Measurements from ENCODE around the gene NUTM1. TPM values are rescaled to one million over a fixed set of nuclear protein-coding genes. Genes with fewer than 3 reads are reported as not detected.
A peak's percentile ranks its signal among the peaks of the same experiment; 100 is the strongest.

The NUTM1 gene
- total and polyA plus RNA-seq, 2 of the 13 experiments (the other 11 are each of a cell fraction or from before 2014, with no cell fraction given) = not detected

DNA sequence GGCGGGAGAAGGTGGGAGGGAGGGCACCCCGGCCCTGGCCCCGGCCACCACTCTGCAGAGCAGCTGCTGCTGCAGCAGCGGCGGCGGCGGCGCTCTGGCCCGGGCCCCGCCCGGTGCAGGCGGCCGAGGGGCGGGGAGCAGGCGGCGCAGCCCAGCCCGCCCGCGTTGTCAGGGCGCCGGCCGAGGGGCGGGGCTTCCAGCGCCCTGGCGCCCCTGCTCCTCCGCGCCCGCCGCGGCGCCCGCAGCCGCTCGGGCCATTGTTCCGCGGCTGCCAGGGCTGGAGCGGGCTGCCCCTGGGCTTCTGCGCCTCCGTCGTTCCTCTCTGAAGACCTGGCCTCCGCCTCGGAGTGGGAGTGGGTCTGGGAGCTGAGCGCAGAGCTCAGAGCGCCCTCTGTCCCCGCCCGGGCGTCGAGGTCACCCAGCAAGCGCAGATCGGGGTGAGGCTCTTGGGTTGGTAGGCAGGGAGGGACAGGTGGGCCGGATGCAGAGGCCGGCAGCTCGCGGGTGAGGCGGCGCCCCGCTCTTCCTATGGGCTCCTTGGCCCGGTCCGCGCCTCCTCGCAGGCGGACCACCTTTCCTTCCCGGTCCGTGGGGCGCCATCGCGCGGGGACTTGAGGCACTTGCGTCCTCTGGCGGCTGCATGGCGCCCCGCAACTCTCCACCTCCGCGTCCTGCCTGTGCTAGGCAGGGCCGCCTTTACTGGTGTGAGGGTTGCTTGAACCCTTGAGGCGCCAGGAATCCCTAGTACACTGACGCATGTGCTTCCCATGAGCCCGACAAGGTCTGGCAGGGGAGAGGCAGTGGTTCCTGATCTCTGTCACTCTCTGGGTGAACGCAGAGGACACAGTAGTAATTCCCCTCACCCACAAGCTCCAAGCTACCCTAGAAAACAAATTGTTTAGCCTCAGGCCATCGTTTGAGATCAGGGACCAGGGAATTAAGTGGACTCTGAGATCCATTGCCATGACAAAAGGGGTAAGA lies 24.3 kb downstream of the NUTM1 start, which contains the start of gene LPCAT4 (continued):
- TF ChIP-seq PTBP1 (IDR thresholded peaks at IDR 0.05; ENCODE audit: low read depth, low read length, poor library complexity, severe bottlenecking) (peak; percentile 26), KAT2B (IDR thresholded peaks at IDR 0.05; ENCODE audit: borderline replicate concordance, low read depth, low read length) (no peak), MEIS2 (CRISPR knock-in tag; IDR thresholded peaks at IDR 0.05) (no peak; the same call in 1 of the 2 replicates), ZNF317 (CRISPR knock-in tag; IDR thresholded peaks at IDR 0.05) (no peak), MXI1 (IDR thresholded peaks at IDR 0.05; ENCODE audit: borderline replicate concordance, low read depth, low read length) (peak; percentile 25; the same call in 1 of the 3 replicates), ZNF569 (CRISPR knock-in tag; IDR thresholded peaks at IDR 0.05; ENCODE audit: borderline replicate concordance) (no peak), ZNF788 (CRISPR knock-in tag; IDR thresholded peaks at IDR 0.05; ENCODE audit: borderline replicate concordance) (peak; percentile 82)
- TF ChIP-seq, protein P1, sequence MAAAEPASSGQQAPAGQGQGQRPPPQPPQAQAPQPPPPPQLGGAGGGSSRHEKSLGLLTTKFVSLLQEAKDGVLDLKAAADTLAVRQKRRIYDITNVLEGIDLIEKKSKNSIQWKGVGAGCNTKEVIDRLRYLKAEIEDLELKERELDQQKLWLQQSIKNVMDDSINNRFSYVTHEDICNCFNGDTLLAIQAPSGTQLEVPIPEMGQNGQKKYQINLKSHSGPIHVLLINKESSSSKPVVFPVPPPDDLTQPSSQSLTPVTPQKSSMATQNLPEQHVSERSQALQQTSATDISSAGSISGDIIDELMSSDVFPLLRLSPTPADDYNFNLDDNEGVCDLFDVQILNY (CRISPR knock-in tag; conservative IDR thresholded peaks at IDR 0.05) = no peak
- TF ChIP-seq, protein P2, sequence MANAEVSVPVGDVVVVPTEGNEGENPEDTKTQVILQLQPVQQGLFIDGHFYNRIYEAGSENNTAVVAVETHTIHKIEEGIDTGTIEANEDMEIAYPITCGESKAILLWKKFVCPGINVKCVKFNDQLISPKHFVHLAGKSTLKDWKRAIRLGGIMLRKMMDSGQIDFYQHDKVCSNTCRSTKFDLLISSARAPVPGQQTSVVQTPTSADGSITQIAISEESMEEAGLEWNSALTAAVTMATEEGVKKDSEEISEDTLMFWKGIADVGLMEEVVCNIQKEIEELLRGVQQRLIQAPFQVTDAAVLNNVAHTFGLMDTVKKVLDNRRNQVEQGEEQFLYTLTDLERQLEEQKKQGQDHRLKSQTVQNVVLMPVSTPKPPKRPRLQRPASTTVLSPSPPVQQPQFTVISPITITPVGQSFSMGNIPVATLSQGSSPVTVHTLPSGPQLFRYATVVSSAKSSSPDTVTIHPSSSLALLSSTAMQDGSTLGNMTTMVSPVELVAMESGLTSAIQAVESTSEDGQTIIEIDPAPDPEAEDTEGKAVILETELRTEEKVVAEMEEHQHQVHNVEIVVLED (CRISPR knock-in tag; IDR thresholded peaks at IDR 0.05; ENCODE audit: borderline replicate concordance) = peak; percentile 66; the same call in 1 of the 2 replicates
- TF ChIP-seq, protein P3, sequence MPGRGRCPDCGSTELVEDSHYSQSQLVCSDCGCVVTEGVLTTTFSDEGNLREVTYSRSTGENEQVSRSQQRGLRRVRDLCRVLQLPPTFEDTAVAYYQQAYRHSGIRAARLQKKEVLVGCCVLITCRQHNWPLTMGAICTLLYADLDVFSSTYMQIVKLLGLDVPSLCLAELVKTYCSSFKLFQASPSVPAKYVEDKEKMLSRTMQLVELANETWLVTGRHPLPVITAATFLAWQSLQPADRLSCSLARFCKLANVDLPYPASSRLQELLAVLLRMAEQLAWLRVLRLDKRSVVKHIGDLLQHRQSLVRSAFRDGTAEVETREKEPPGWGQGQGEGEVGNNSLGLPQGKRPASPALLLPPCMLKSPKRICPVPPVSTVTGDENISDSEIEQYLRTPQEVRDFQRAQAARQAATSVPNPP (CRISPR knock-in tag; IDR thresholded peaks at IDR 0.05) = peak; percentile 81; the same call in 1 of the 2 replicates
- TF ChIP-seq, protein P4, sequence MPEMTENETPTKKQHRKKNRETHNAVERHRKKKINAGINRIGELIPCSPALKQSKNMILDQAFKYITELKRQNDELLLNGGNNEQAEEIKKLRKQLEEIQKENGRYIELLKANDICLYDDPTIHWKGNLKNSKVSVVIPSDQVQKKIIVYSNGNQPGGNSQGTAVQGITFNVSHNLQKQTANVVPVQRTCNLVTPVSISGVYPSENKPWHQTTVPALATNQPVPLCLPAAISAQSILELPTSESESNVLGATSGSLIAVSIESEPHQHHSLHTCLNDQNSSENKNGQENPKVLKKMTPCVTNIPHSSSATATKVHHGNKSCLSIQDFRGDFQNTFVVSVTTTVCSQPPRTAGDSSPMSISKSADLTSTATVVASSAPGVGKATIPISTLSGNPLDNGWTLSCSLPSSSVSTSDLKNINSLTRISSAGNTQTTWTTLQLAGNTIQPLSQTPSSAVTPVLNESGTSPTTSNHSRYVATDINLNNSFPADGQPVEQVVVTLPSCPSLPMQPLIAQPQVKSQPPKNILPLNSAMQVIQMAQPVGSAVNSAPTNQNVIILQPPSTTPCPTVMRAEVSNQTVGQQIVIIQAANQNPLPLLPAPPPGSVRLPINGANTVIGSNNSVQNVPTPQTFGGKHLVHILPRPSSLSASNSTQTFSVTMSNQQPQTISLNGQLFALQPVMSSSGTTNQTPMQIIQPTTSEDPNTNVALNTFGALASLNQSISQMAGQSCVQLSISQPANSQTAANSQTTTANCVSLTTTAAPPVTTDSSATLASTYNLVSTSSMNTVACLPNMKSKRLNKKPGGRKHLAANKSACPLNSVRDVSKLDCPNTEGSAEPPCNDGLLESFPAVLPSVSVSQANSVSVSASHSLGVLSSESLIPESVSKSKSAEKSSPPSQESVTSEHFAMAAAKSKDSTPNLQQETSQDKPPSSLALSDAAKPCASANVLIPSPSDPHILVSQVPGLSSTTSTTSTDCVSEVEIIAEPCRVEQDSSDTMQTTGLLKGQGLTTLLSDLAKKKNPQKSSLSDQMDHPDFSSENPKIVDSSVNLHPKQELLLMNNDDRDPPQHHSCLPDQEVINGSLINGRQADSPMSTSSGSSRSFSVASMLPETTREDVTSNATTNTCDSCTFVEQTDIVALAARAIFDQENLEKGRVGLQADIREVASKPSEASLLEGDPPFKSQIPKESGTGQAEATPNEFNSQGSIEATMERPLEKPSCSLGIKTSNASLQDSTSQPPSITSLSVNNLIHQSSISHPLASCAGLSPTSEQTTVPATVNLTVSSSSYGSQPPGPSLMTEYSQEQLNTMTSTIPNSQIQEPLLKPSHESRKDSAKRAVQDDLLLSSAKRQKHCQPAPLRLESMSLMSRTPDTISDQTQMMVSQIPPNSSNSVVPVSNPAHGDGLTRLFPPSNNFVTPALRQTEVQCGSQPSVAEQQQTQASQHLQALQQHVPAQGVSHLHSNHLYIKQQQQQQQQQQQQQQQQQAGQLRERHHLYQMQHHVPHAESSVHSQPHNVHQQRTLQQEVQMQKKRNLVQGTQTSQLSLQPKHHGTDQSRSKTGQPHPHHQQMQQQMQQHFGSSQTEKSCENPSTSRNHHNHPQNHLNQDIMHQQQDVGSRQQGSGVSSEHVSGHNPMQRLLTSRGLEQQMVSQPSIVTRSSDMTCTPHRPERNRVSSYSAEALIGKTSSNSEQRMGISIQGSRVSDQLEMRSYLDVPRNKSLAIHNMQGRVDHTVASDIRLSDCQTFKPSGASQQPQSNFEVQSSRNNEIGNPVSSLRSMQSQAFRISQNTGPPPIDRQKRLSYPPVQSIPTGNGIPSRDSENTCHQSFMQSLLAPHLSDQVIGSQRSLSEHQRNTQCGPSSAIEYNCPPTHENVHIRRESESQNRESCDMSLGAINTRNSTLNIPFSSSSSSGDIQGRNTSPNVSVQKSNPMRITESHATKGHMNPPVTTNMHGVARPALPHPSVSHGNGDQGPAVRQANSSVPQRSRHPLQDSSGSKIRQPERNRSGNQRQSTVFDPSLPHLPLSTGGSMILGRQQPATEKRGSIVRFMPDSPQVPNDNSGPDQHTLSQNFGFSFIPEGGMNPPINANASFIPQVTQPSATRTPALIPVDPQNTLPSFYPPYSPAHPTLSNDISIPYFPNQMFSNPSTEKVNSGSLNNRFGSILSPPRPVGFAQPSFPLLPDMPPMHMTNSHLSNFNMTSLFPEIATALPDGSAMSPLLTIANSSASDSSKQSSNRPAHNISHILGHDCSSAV (CRISPR knock-in tag; IDR thresholded peaks at IDR 0.05; ENCODE audit: borderline replicate concordance) = no peak
- TF ChIP-seq, protein P5, sequence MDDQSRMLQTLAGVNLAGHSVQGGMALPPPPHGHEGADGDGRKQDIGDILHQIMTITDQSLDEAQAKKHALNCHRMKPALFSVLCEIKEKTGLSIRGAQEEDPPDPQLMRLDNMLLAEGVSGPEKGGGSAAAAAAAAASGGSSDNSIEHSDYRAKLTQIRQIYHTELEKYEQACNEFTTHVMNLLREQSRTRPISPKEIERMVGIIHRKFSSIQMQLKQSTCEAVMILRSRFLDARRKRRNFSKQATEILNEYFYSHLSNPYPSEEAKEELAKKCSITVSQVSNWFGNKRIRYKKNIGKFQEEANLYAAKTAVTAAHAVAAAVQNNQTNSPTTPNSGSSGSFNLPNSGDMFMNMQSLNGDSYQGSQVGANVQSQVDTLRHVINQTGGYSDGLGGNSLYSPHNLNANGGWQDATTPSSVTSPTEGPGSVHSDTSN (CRISPR knock-in tag; IDR thresholded peaks at IDR 0.05; ENCODE audit: borderline replicate concordance) = no peak
